ENCODE results near the gene SYNRG. TPM values are rescaled to one million over a fixed set of nuclear protein-coding genes. Genes with fewer than 3 reads are reported as not detected.

The SYNRG gene
- polyA plus RNA-seq, 2 of the 4 experiments (the other 2 are of a cell fraction): 13.1 to 17.4 TPM

- TF ChIP-seq KDM5A (IDR thresholded peaks at IDR 0.05) (no peak), HOXA7 (CRISPR knock-in tag; IDR thresholded peaks at IDR 0.05) (no peak)
- Histone ChIP-seq H3K4me1 (peaks cover 3% of the 10 kb centered on the region), H3K9me3 (no peaks in the 10 kb centered on the region), H3K4me2 (no peak overlapping the region), H3K27ac (no peak overlapping the region), H3K4me3 (no peak overlapping the region)
- FAIRE-seq: no peak
- no peak for DNase-seq (ENCODE audit: low read depth in 1 of 2, low spot score in 1 of 2)
- CTCF ChIA-PET: interaction anchor here (0.8 kb wide), 1 partner anchor 11 kb away, joined by 3 read pairs; the partner anchor contains the start of gene SYNRG
- POLR2A ChIA-PET: no interaction called here
- ATAC-seq: no peak
- 94% methylated on average over 2 of the region's 2 CpGs for WGBS (ENCODE audit: missing lambda C conversion rate)
Observed at GRCh38 chr17:37598145-37598544, 11.1 kb downstream of the SYNRG start.

DNA sequence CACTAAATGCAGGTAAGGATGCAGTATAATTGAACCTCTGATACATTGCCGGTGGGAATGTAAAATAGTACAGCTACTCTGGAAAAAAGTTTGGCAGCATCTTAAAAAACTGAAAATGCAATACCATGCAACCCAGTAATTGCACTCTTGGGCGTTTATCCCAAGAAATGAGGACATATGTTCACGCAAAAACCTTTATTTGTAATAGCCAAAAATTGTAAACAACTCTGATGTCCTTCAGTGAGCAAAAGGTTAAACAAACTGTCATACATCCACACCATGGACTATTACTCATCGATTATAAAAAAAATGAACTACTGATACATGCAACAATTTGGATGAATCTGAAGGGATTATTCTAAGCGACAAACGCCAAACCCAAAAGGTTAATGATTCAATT is 16.9 kb downstream of the SYNRG start:
- FAIRE-seq (no peak), ATAC-seq (no peak), DNase-seq (ENCODE audit: low read depth in 1 of 2, low spot score in 1 of 2) (no peak)
- peaks cover 14% of the 10 kb centered on the region for H3K4me1 ChIP-seq
- no peak overlapping the region for H3K4me2 ChIP-seq
- ChIA-PET POLR2A (interaction anchor here (0.8 kb wide), 1 partner anchor 16 kb away, joined by 3 read pairs; no protein-coding TSS in a partner anchor), CTCF (no interaction called here)
- no peaks in the 10 kb centered on the region for H3K9me3 ChIP-seq
- H3K27ac ChIP-seq: no peak overlapping the region
- TF ChIP-seq CBX2 (IDR thresholded peaks at IDR 0.05; ENCODE audit: borderline replicate concordance, low read depth): no peak
- TF ChIP-seq MAFK (IDR thresholded peaks at IDR 0.05; ENCODE audit: partially characterized antibody): no peak
- no peak for TF ChIP-seq EHF (CRISPR knock-in tag; IDR thresholded peaks at IDR 0.05)
- H3K4me3 ChIP-seq: no peak overlapping the region
- 65% methylated on average over 6 of the region's 6 CpGs for WGBS (ENCODE audit: missing lambda C conversion rate)

GRCh38 chr17:37585066-37585465 is 24.2 kb downstream of the SYNRG start:
- TF ChIP-seq KDM1A (IDR thresholded peaks at IDR 0.05; ENCODE audit: low read depth): no peak
- TF ChIP-seq ATOH8 (CRISPR knock-in tag; IDR thresholded peaks at IDR 0.05; ENCODE audit: low read depth): no peak
- TF ChIP-seq JUNB (IDR thresholded peaks at IDR 0.05): no peak
- no peak for TF ChIP-seq CBX2 (IDR thresholded peaks at IDR 0.05; ENCODE audit: borderline replicate concordance, low read depth)
- TF ChIP-seq MYC (IDR thresholded peaks at IDR 0.05; ENCODE audit: borderline replicate concordance, low read length): no peak
- TF ChIP-seq CBX8 (IDR thresholded peaks at IDR 0.05): no peak
- FAIRE-seq (no peak), DNase-seq (ENCODE audit: low read depth in 1 of 2, low spot score in 1 of 2) (no peak), ATAC-seq (no peak)
- Histone ChIP-seq H3K27ac (no peak overlapping the region), H3K4me1 (no peaks in the 10 kb centered on the region), H3K4me3 (no peak overlapping the region), H3K4me2 (no peak overlapping the region), H3K9me3 (no peaks in the 10 kb centered on the region)
- CTCF ChIA-PET: interaction anchor here (0.7 to 1.3 kb wide), 2 partner anchors 11 to 17 kb away, joined by 3 to 4 read pairs; no protein-coding TSS in a partner anchor
- WGBS (ENCODE audit: missing lambda C conversion rate): 72% methylated on average over 3 of the region's 3 CpGs
- POLR2A ChIA-PET: no interaction called here

DNA sequence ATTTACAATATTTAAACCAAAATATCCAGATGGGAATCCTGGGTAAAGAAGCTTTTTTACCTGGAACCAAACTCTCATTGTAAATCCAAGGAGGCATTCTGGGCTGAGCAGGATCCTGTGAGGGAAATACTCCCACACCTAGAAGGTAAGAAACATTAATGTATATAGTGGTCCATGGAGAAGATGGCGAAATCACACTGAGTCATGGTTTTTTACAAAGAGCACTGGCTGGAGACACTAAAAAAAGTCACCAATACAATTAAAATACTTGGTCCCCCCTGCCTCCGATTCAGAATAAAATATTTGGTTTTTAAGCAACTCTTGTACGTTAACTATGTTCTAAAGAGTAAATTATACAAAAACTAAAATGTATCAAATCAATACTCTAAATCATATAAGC is 32.9 kb downstream of the SYNRG start:
- Histone ChIP-seq H3K4me2 (no peak overlapping the region), H3K4me1 (peaks cover 5% of the 10 kb centered on the region; the same call in 2 of the 3 replicates), H3K4me3 (no peak overlapping the region), H3K27ac (no peak overlapping the region), H3K9me3 (peaks cover 11% of the 10 kb centered on the region; the same call in 2 of the 3 replicates)
- WGBS (ENCODE audit: missing lambda C conversion rate): 93% methylated on average over 3 of the region's 3 CpGs
- TF ChIP-seq, protein P1, sequence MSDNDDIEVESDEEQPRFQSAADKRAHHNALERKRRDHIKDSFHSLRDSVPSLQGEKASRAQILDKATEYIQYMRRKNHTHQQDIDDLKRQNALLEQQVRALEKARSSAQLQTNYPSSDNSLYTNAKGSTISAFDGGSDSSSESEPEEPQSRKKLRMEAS (IDR thresholded peaks at IDR 0.05): no peak
- TF ChIP-seq CEBPB (IDR thresholded peaks at IDR 0.05): peak in 1 of 2 experiments; percentile 35; a peak in 1 of 4 replicates
- ATAC-seq: no peak
- no peak for DNase-seq (ENCODE audit: low read depth in 1 of 2, low spot score in 1 of 2)
- no peak for FAIRE-seq
- CTCF ChIA-PET: interaction anchor here (0.6 to 1.5 kb wide), 3 partner anchors 16 to 33 kb away, joined by 3 to 4 read pairs (median 3); partner anchors contain the start of gene SYNRG
- POLR2A ChIA-PET: no interaction called here

DNA sequence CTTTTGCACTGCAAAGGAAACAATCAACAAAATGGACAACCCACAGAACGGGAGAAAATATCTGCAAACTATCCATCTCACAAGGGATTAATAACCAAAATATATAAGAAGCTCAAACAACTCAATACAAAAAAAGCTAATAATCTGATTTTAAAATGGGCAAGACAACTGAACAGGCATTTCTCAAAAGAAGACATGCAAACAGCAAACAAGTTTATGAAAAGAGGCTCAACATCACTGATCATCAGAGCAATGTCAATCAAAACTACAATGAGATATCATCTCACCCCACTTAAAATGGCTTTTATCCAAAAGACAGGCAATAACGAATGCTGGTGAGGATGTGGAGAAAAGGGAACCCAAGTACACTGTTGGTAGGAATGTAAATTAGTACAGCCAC is 34.8 kb downstream of the SYNRG start:
- 97% methylated on average over 2 of the region's 2 CpGs for WGBS (ENCODE audit: missing lambda C conversion rate)
- TF ChIP-seq HES2 (IDR thresholded peaks at IDR 0.05): no peak
- no peak for TF ChIP-seq HOXB5 (CRISPR knock-in tag; IDR thresholded peaks at IDR 0.05)
- no peak for TF ChIP-seq CHD4 (IDR thresholded peaks at IDR 0.05; ENCODE audit: borderline replicate concordance)
- no peak for TF ChIP-seq GATA3 (IDR thresholded peaks at IDR 0.05; ENCODE audit: borderline replicate concordance)
- TF ChIP-seq ZSCAN20 (CRISPR knock-in tag; IDR thresholded peaks at IDR 0.05): no peak
- no peak for TF ChIP-seq JUN (IDR thresholded peaks at IDR 0.05)
- TF ChIP-seq RARB (CRISPR knock-in tag; IDR thresholded peaks at IDR 0.05): no peak
- TF ChIP-seq FOSL2 (IDR thresholded peaks at IDR 0.05): no peak
- no peak for TF ChIP-seq FOSL2 (CRISPR knock-in tag; IDR thresholded peaks at IDR 0.05)
- no peak for TF ChIP-seq RCOR1 (IDR thresholded peaks at IDR 0.05; ENCODE audit: low read depth, low read length)
- TF ChIP-seq, protein P2, sequence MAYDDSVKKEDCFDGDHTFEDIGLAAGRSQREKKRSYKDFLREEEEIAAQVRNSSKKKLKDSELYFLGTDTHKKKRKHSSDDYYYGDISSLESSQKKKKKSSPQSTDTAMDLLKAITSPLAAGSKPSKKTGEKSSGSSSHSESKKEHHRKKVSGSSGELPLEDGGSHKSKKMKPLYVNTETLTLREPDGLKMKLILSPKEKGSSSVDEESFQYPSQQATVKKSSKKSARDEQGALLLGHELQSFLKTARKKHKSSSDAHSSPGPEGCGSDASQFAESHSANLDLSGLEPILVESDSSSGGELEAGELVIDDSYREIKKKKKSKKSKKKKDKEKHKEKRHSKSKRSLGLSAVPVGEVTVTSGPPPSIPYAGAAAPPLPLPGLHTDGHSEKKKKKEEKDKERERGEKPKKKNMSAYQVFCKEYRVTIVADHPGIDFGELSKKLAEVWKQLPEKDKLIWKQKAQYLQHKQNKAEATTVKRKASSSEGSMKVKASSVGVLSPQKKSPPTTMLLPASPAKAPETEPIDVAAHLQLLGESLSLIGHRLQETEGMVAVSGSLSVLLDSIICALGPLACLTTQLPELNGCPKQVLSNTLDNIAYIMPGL (CRISPR knock-in tag; IDR thresholded peaks at IDR 0.05; ENCODE audit: borderline replicate concordance): no peak
- no peak for TF ChIP-seq CBX8 (IDR thresholded peaks at IDR 0.05)
- TF ChIP-seq ZNF302 (CRISPR knock-in tag; IDR thresholded peaks at IDR 0.05): no peak
- no peak for TF ChIP-seq NFE2L2 (conservative IDR thresholded peaks at IDR 0.05; ENCODE audit: low read length)
- no peak for TF ChIP-seq TFCP2L1 (CRISPR knock-in tag; IDR thresholded peaks at IDR 0.05)
- TF ChIP-seq BHLHE40 (IDR thresholded peaks at IDR 0.05; ENCODE audit: low read depth, low read length): no peak
- TF ChIP-seq HEYL (CRISPR knock-in tag; IDR thresholded peaks at IDR 0.05): no peak

More for the DNA sequence above, 34.8 kb downstream of the SYNRG start:
- Histone ChIP-seq H3K4me3 (no peak overlapping the region), H3K4me1 (peaks cover 9% of the 10 kb centered on the region; the same call in 2 of the 3 replicates), H3K4me2 (no peak overlapping the region), H3K27ac (no peak overlapping the region), H3K9me3 (peaks cover 11% of the 10 kb centered on the region; the same call in 2 of the 3 replicates)
- CTCF ChIA-PET: interaction anchor here (0.9 to 1.1 kb wide), 2 partner anchors 15 to 19 kb away, joined by 3 to 4 read pairs; no protein-coding TSS in a partner anchor
- DNase-seq (ENCODE audit: low read depth in 1 of 2, low spot score in 1 of 2): no peak
- POLR2A ChIA-PET: no interaction called here
- no peak for ATAC-seq
- no peak for FAIRE-seq

Data from A549 (cell line).